A673 (cell line): Measurements from ENCODE around the gene RSRC1. TPM values are rescaled to one million over a fixed set of nuclear protein-coding genes. Genes with fewer than 3 reads are reported as not detected.

Experiments used
- BruUV-seq: library from RNA; stranded (reverse); fragments of 400-500 nt; replicated peaks from 2 replicates; lab custom pipeline; 2021; lab: Mats Ljungman, UMichigan
- CTCF ChIA-PET: fragments of 300-600 bp; sonication (Branson Sonifier 250); formaldehyde crosslinking; loops from one replicate; lab custom pipeline; 2022; ENCODE audit warnings: antibody characterized with exemption; lab: Charles Lee
- POLR2A ChIA-PET: fragments of 300-600 bp; sonication (Branson Sonifier 250); formaldehyde crosslinking; loops from one replicate; lab custom pipeline; 2022; ENCODE audit warnings: antibody characterized with exemption; ENCODE audit not compliant: low non-redundant PET; lab: Charles Lee
- DNase-seq: peaks from one replicate; pipeline ENCODE4 v3.0.0-alpha.2; 2015; ENCODE audit warnings: low spot score
- H3K27ac ChIP-seq: fragments of 200-600 bp; sonication (generic); 2 replicates; pipeline ENCODE4 v1.5.1; 2016; ENCODE audit warnings: mixed run types, low read depth, mild to moderate bottlenecking, mixed read lengths, antibody characterized with exemption, low read length; ENCODE audit not compliant: poor library complexity, severe bottlenecking
- H3K27me3 ChIP-seq: fragments of 200-600 bp; sonication (generic); replicated peaks from 2 replicates; pipeline ENCODE4 v1.6.1; 2017; ENCODE audit warnings: mixed run types, low read depth, mild to moderate bottlenecking, mixed read lengths, antibody characterized with exemption, low read length; ENCODE audit not compliant: insufficient read depth, poor library complexity
- H3K36me3 ChIP-seq: fragments of 200-600 bp; sonication (generic); 2 replicates; pipeline ENCODE4 v1.6.1; 2016; ENCODE audit warnings: mixed run types, mild to moderate bottlenecking, mixed read lengths, antibody characterized with exemption, low read length; ENCODE audit not compliant: insufficient read depth, poor library complexity, severe bottlenecking
- H3K4me1 ChIP-seq: fragments of 200-600 bp; sonication (generic); 2 replicates; pipeline ENCODE4 v1.6.1; 2017; ENCODE audit warnings: mixed run types, mild to moderate bottlenecking, mixed read lengths, antibody characterized with exemption, low read length; ENCODE audit not compliant: insufficient read depth, poor library complexity, severe bottlenecking
- H3K4me3 ChIP-seq: fragments of 200-600 bp; sonication (generic); 2 replicates; pipeline ENCODE4 v1.5.1; 2016; ENCODE audit warnings: low read depth, mixed run types, mild to moderate bottlenecking, mixed read lengths, low read length; ENCODE audit not compliant: poor library complexity, severe bottlenecking
- H3K9me3 ChIP-seq: fragments of 200-600 bp; sonication (generic); 2 replicates; pipeline ENCODE4 v1.6.1; 2016; ENCODE audit warnings: mixed run types, low read depth, mild to moderate bottlenecking, mixed read lengths, antibody characterized with exemption, low read length; ENCODE audit not compliant: poor library complexity, severe bottlenecking
- EZH2 ChIP-seq: fragments of 200-600 bp; sonication (generic); IDR thresholded peaks from 2 replicates; pipeline ENCODE4 v1.6.1; 2017; ENCODE audit warnings: borderline replicate concordance, low read depth, mild to moderate bottlenecking, mixed read lengths, antibody characterized with exemption, low read length; ENCODE audit not compliant: poor library complexity, severe bottlenecking
- intact Hi-C: fragments of 100-400 bp; cut with micrococcal nuclease; formaldehyde crosslinking; loops from one replicate; pipeline ENCODE4 v1.10.0; 2022; ENCODE audit not compliant: unreplicated experiment
- total RNA-seq: library from RNA; stranded (reverse); gene quantifications from 2 replicates; pipeline ENCODE4 v1.2.3, GENCODE V29; 2021
- TF ChIP-seq, protein P1 (sequence below): fragments of 300-800, 200-600 bp; sonication (generic); conservative IDR thresholded peaks from 2 replicates; pipeline ENCODE4 v1.5.1; 2017; ENCODE audit warnings: low read depth, mild to moderate bottlenecking, antibody characterized with exemption, low read length, moderate library complexity, mixed read lengths

Gene RSRC1
- total RNA-seq, 1 experiment from 2014 or later: 59.4 TPM

DNA sequence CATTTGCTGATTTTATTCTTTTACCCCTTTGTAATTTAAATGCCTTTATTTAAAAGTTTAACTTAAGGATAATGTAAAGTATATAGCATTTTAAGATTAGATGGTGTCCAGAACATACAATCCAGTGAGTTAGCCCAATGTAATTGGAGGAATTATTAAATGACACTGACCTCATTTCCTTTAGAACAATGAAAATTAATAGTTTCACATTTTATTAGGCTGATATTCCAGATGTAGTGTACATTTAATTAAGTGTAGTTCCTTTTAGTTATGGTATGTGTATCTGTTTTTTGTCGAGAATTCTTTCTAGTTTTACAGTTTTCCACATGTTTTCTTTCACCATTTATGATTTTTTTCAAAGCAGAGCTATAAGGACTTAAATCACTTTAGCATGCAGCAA lies 75.8 kb downstream of the RSRC1 start:
- no peak overlapping the region for H3K27ac ChIP-seq
- CTCF ChIA-PET: interaction anchor here (0.6 kb wide), 1 partner anchor 1358 kb away, joined by 3 read pairs; no protein-coding TSS in a partner anchor
- H3K27me3 ChIP-seq: no peaks in the 10 kb centered on the region
- TF ChIP-seq, protein P1, sequence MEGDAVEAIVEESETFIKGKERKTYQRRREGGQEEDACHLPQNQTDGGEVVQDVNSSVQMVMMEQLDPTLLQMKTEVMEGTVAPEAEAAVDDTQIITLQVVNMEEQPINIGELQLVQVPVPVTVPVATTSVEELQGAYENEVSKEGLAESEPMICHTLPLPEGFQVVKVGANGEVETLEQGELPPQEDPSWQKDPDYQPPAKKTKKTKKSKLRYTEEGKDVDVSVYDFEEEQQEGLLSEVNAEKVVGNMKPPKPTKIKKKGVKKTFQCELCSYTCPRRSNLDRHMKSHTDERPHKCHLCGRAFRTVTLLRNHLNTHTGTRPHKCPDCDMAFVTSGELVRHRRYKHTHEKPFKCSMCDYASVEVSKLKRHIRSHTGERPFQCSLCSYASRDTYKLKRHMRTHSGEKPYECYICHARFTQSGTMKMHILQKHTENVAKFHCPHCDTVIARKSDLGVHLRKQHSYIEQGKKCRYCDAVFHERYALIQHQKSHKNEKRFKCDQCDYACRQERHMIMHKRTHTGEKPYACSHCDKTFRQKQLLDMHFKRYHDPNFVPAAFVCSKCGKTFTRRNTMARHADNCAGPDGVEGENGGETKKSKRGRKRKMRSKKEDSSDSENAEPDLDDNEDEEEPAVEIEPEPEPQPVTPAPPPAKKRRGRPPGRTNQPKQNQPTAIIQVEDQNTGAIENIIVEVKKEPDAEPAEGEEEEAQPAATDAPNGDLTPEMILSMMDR: no peak
- no peak for TF ChIP-seq EZH2
- H3K4me1 ChIP-seq: no peaks in the 10 kb centered on the region
- no peak for DNase-seq
- no peaks in the 10 kb centered on the region for H3K9me3 ChIP-seq
- BruUV-seq: no TSS peak
- no peak overlapping the region for H3K4me3 ChIP-seq
- intact Hi-C loops: no loop called here
- H3K36me3 ChIP-seq: no peaks in the 10 kb centered on the region
- POLR2A ChIA-PET: no interaction called here

DNA sequence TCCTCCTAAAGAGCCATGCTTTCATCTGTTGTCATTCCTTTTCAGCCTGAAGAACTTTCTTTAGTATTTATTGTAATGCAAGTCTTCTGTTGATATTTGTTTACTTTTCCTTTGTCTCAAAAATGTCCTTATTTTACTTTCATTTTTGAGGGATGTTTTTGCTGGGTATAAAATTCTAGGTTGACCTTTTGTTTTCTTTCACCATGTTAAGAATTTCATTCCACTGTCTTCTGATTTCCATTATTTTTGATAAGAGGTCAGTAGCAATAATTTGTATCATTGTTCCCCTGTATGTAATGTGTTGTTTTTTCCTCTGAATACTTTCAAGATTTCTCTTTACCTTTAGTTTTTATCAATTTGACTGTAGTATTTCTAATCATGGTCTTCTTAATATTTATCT lies 91.1 kb downstream of the RSRC1 start:
- Histone ChIP-seq H3K27me3 (no peaks in the 10 kb centered on the region), H3K36me3 (peaks cover 11% of the 10 kb centered on the region), H3K27ac (no peak overlapping the region), H3K4me1 (no peaks in the 10 kb centered on the region), H3K9me3 (peaks cover 16% of the 10 kb centered on the region), H3K4me3 (no peak overlapping the region)
- POLR2A ChIA-PET: no interaction called here
- BruUV-seq: no TSS peak
- TF ChIP-seq, protein P1: no peak
- no peak for TF ChIP-seq EZH2
- CTCF ChIA-PET: no interaction called here
- intact Hi-C loops: no loop called here
- DNase-seq: no peak

DNA sequence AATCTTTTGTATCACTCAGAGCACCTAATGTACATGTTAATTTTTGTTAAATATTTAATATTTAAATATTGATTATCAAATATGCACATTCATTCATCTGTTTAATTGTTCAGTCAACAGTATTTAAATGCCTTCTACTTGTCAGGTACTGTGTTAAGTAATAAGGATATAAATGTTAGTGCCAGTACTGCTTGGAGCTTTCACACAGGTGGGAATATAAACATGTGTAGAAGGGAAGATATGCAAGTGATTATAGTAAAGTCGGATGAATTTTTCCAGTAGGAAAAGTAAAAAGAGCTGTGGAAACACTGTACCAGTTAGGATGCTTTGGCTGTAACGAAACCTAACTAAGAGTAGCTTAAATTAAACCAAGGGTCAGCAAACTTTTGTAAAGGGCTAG lies 95.4 kb downstream of the RSRC1 start:
- ChIA-PET CTCF (no interaction called here), POLR2A (no interaction called here)
- BruUV-seq: no TSS peak

DNA sequence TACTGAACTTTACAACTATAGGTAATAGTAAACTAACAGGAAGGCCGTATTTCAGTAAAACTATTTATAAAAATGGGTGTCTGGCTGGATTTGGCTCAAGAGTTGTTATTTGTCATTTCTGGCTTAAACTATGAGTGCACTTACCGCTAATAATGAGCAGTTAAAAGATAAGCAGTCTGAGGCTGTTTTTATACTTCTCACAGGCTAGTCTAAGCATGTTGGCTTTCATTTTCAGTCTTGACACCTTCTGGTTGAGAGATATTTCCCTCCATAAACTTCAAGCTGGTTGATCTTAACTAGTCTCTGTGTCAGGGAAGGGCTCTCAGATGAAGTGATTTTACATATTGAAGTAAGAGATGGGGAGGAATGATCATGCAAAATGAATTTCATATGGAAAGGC lies 96.1 kb downstream of the RSRC1 start:
- peaks cover 8% of the 10 kb centered on the region for H3K36me3 ChIP-seq
- no peak for DNase-seq
- H3K27ac ChIP-seq: no peak overlapping the region
- intact Hi-C loops: no loop called here
- H3K9me3 ChIP-seq: peaks cover 10% of the 10 kb centered on the region
- ChIA-PET POLR2A (no interaction called here), CTCF (no interaction called here)
- BruUV-seq: no TSS peak
- no peak for TF ChIP-seq EZH2
- TF ChIP-seq, protein P1: no peak
- H3K4me3 ChIP-seq: no peak overlapping the region
- no peaks in the 10 kb centered on the region for H3K27me3 ChIP-seq
- no peaks in the 10 kb centered on the region for H3K4me1 ChIP-seq

More for the DNA sequence above, 95.4 kb downstream of the RSRC1 start:
- Histone ChIP-seq H3K36me3 (peaks cover 11% of the 10 kb centered on the region), H3K9me3 (peaks cover 16% of the 10 kb centered on the region), H3K27me3 (no peaks in the 10 kb centered on the region), H3K4me1 (no peaks in the 10 kb centered on the region), H3K4me3 (no peak overlapping the region), H3K27ac (no peak overlapping the region)
- TF ChIP-seq EZH2: no peak
- intact Hi-C loops: no loop called here
- DNase-seq: no peak
